Measurements from ENCODE around the gene SCN9A.

Gene SCN9A

DNA sequence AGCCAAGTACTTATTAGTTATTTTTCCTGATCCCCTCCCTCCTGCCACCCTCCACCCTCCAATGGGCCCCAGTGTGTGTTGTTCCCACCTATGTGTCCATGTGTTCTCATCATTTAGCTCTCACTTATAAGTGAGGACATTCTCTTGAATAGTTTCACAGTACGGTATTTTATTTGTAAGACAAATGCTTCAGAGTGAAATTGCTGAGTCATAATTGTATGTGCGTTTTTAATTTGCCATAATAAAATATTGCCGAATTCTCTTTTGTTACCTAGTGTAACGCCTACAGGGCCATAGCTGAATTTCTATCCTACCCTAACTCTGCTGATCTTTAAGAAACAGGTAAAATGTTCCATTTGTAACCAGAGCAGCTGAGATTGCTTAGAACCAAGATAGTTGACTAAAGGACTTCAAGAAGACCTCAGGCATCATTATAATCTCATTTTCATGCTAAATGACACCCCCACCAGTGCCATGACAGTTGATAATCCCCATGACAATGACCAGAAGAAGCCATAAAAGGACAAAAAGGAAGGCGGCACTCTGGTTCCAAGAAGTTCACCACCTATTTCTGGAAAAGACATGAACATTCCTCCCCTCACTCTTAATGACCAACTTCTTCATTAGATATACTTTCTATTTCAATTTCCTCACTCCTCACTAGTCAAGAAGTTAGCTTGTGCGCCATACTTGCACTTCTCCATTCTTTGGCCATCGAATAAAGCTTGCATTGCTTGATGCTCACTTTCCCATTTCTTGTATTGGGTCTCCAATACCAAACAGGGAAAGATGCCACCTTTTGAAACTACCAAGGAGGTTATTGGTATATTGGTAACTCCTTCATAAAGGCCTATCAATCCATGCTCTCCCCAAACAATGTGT, 18.4 kb downstream of the SCN9A start:
- H3K4me3 ChIP-seq (ENCODE audit: low read length), result no peak overlapping the region
- no peak for TF ChIP-seq EZH2phosphoT487 (IDR thresholded peaks at IDR 0.05; ENCODE audit: borderline replicate concordance, low read length)
- TF ChIP-seq, protein P1, sequence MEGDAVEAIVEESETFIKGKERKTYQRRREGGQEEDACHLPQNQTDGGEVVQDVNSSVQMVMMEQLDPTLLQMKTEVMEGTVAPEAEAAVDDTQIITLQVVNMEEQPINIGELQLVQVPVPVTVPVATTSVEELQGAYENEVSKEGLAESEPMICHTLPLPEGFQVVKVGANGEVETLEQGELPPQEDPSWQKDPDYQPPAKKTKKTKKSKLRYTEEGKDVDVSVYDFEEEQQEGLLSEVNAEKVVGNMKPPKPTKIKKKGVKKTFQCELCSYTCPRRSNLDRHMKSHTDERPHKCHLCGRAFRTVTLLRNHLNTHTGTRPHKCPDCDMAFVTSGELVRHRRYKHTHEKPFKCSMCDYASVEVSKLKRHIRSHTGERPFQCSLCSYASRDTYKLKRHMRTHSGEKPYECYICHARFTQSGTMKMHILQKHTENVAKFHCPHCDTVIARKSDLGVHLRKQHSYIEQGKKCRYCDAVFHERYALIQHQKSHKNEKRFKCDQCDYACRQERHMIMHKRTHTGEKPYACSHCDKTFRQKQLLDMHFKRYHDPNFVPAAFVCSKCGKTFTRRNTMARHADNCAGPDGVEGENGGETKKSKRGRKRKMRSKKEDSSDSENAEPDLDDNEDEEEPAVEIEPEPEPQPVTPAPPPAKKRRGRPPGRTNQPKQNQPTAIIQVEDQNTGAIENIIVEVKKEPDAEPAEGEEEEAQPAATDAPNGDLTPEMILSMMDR (IDR thresholded peaks at IDR 0.05; ENCODE audit: low read depth, low read length, poor library complexity, severe bottlenecking), result no peak
- H3F3A ChIP-seq (ENCODE audit: control insufficient read depth, insufficient read depth), result no peaks in the 10 kb centered on the region
- no peaks in the 10 kb centered on the region for H3K9me2 ChIP-seq (replicated peaks; ENCODE audit: control insufficient read depth, low read length)
- no peaks in the 10 kb centered on the region for H3K79me2 ChIP-seq (ENCODE audit: control insufficient read depth, low read length)
- no peaks in the 10 kb centered on the region for H3K4me1 ChIP-seq (ENCODE audit: control insufficient read depth, low read length)
- no peaks in the 10 kb centered on the region for H3K9me3 ChIP-seq (ENCODE audit: control insufficient read depth, insufficient read depth, low read length)
- no peaks in the 10 kb centered on the region for H4K20me1 ChIP-seq (ENCODE audit: control insufficient read depth, insufficient read depth, low read depth, low read length)
- no peak overlapping the region for H3K4me2 ChIP-seq (ENCODE audit: low read length)
- H3K27me3 ChIP-seq (ENCODE audit: control insufficient read depth, low read length), result no peaks in the 10 kb centered on the region
- H3K36me3 ChIP-seq (ENCODE audit: control insufficient read depth, low read length), result no peaks in the 10 kb centered on the region
- H3K27ac ChIP-seq (ENCODE audit: low read depth, low read length), result no peak overlapping the region

DNA sequence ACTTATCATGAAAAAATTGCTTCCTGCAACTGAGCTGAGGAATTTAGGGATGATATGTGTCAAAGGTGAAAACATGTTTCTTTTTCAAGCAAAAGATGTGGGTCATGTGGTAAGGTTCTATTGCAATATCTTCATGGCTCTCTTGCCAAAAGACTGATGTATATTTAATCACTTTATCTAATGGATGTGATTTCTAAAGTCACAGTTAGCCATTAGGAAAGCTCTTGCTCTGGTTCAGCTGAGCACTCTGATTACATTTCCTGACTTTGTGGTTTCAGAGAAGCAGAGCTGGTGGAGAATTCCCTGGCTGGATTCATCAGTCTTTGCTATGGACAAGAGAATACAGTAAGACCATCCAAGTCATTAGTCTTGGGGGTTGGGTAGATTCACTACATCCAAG, 24.4 kb downstream of the SCN9A start:
- H3K4me1 ChIP-seq (ENCODE audit: control insufficient read depth, low read length), result no peaks in the 10 kb centered on the region
- H3K4me2 ChIP-seq (ENCODE audit: low read length), result no peak overlapping the region
- TF ChIP-seq, protein P1 (IDR thresholded peaks at IDR 0.05; ENCODE audit: low read depth, low read length, poor library complexity, severe bottlenecking), result no peak
- no peak for TF ChIP-seq EZH2phosphoT487 (IDR thresholded peaks at IDR 0.05; ENCODE audit: borderline replicate concordance, low read length)
- no peaks in the 10 kb centered on the region for H3K36me3 ChIP-seq (ENCODE audit: control insufficient read depth, low read length)
- H3K9me2 ChIP-seq (replicated peaks; ENCODE audit: control insufficient read depth, low read length), result no peaks in the 10 kb centered on the region
- H4K20me1 ChIP-seq (ENCODE audit: control insufficient read depth, insufficient read depth, low read depth, low read length), result no peaks in the 10 kb centered on the region
- no peaks in the 10 kb centered on the region for H3F3A ChIP-seq (ENCODE audit: control insufficient read depth, insufficient read depth)
- H3K27me3 ChIP-seq (ENCODE audit: control insufficient read depth, low read length), result no peaks in the 10 kb centered on the region
- no peak overlapping the region for H3K4me3 ChIP-seq (ENCODE audit: low read length)
- no peak overlapping the region for H3K27ac ChIP-seq (ENCODE audit: low read depth, low read length)
- H3K9me3 ChIP-seq (ENCODE audit: control insufficient read depth, insufficient read depth, low read length), result no peaks in the 10 kb centered on the region; the same call in 1 of the 2 replicates
- no peaks in the 10 kb centered on the region for H3K79me2 ChIP-seq (ENCODE audit: control insufficient read depth, low read length)

DNA sequence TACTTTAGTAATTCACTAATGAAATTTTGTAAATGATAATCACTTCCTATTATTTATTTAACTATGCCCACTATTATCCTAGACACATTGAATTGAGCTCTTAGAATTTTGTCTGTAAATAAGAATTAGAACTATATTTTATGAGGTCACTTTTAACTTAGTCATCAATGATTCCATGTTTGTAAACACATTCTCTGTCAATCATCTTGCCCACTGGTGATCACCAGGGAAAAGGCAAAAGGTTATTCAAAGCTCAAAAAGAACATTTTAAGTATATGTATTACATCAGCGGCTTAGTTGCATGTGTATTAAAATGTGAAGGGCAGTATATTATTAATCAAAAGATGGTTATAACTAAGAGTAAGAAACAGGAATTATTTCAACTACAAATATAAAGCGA, 25.2 kb downstream of the SCN9A start:
- H3K36me3 ChIP-seq (ENCODE audit: control insufficient read depth, low read length), result no peaks in the 10 kb centered on the region
- no peaks in the 10 kb centered on the region; the same call in 1 of the 2 replicates for H3K9me3 ChIP-seq (ENCODE audit: control insufficient read depth, insufficient read depth, low read length)
- no peaks in the 10 kb centered on the region for H3K4me1 ChIP-seq (ENCODE audit: control insufficient read depth, low read length)
- H3K79me2 ChIP-seq (ENCODE audit: control insufficient read depth, low read length), result no peaks in the 10 kb centered on the region
- H4K20me1 ChIP-seq (ENCODE audit: control insufficient read depth, insufficient read depth, low read depth, low read length), result no peaks in the 10 kb centered on the region
- no peaks in the 10 kb centered on the region for H3K27me3 ChIP-seq (ENCODE audit: control insufficient read depth, low read length)
- H3F3A ChIP-seq (ENCODE audit: control insufficient read depth, insufficient read depth), result no peaks in the 10 kb centered on the region
- H3K4me3 ChIP-seq (ENCODE audit: low read length), result no peak overlapping the region
- no peak overlapping the region for H3K4me2 ChIP-seq (ENCODE audit: low read length)
- no peaks in the 10 kb centered on the region for H3K9me2 ChIP-seq (replicated peaks; ENCODE audit: control insufficient read depth, low read length)
- TF ChIP-seq EZH2phosphoT487 (IDR thresholded peaks at IDR 0.05; ENCODE audit: borderline replicate concordance, low read length), result no peak
- TF ChIP-seq, protein P1 (IDR thresholded peaks at IDR 0.05; ENCODE audit: low read depth, low read length, poor library complexity, severe bottlenecking), result no peak
- no peak overlapping the region for H3K27ac ChIP-seq (ENCODE audit: low read depth, low read length)
